ENCODE results near the gene RGS14. TPM values are rescaled to one million over a fixed set of nuclear protein-coding genes. Genes with fewer than 3 reads are reported as not detected.

Gene RGS14
- total RNA-seq, 1 experiment from 2014 or later = 9.4 TPM

- BruUV-seq (replicated peaks) = no TSS peak
- POLR2A ChIA-PET = no interaction called here
- Histone ChIP-seq H3K4me3 (replicated peaks in 1 of 2; ENCODE audit: low read depth in 1 of 2, low read length in 2 of 2) (no peak overlapping the region), H3K27ac (ENCODE audit: low read depth, low read length) (no peak overlapping the region), H3K4me1 (ENCODE audit: control insufficient read depth in 1 of 2, insufficient read depth in 2 of 2, low read length in 2 of 2) (peaks cover 3 to 17% of the 10 kb centered on the region in 2 experiments; a peak in 3 of 4 replicates), H3K9me2 (ENCODE audit: insufficient read depth) (no peaks in the 10 kb centered on the region), H3K79me2 (ENCODE audit: insufficient read depth, low read length) (no peaks in the 10 kb centered on the region), H3K27me3 (ENCODE audit: insufficient read depth, low read length) (no peaks in the 10 kb centered on the region), H2AFZ (ENCODE audit: low read depth, low read length, poor library complexity, severe bottlenecking) (no peak overlapping the region), H3K9ac (ENCODE audit: low read length) (no peak overlapping the region), H3K9me3 (ENCODE audit: control insufficient read depth in 1 of 2, insufficient read depth in 1 of 2, low read depth in 1 of 2, low read length in 2 of 2) (no peaks in the 10 kb centered on the region), H4K20me1 (ENCODE audit: insufficient read depth) (no peaks in the 10 kb centered on the region), H3K36me3 (ENCODE audit: control insufficient read depth in 1 of 2, insufficient read depth in 2 of 2, low read length in 2 of 2) (no peaks in the 10 kb centered on the region), H3K4me2 (ENCODE audit: low read length) (no peak overlapping the region)
- RAD21 ChIA-PET (ENCODE audit: low non-redundant PET in 1 of 2, low total read pairs in 2 of 2, uncharacterized antibody in 2 of 2, unreplicated experiment in 2 of 2) = no interaction called here
- no peak for DNase-seq (ENCODE audit: low read depth, low spot score)
- no peak for ATAC-seq
- TF ChIP-seq EZH2 (IDR thresholded peaks at IDR 0.05) (no peak), YY1 (IDR thresholded peaks at IDR 0.05; ENCODE audit: extremely low read depth, insufficient replicate concordance, low read depth, low read length) (no peak), EZH2phosphoT487 (IDR thresholded peaks at IDR 0.05; ENCODE audit: borderline replicate concordance) (no peak), TCF7L2 (IDR thresholded peaks at IDR 0.05; ENCODE audit: borderline replicate concordance, extremely low read depth, insufficient read depth, insufficient read length) (no peak), SRF (IDR thresholded peaks at IDR 0.05; ENCODE audit: low read depth) (no peak), SIN3A (IDR thresholded peaks at IDR 0.05; ENCODE audit: low read depth) (no peak), EGR1 (IDR thresholded peaks at IDR 0.05; ENCODE audit: low read depth) (no peak)
- TF ChIP-seq, protein P1, sequence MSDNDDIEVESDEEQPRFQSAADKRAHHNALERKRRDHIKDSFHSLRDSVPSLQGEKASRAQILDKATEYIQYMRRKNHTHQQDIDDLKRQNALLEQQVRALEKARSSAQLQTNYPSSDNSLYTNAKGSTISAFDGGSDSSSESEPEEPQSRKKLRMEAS (IDR thresholded peaks at IDR 0.05) = no peak
- intact Hi-C loops (cut with micrococcal nuclease) = no loop called here
- CTCF ChIA-PET = no interaction called here
These were observed 23.0 kb downstream of the RGS14 start for GRCh38 chr5:177380805-177381126.

DNA sequence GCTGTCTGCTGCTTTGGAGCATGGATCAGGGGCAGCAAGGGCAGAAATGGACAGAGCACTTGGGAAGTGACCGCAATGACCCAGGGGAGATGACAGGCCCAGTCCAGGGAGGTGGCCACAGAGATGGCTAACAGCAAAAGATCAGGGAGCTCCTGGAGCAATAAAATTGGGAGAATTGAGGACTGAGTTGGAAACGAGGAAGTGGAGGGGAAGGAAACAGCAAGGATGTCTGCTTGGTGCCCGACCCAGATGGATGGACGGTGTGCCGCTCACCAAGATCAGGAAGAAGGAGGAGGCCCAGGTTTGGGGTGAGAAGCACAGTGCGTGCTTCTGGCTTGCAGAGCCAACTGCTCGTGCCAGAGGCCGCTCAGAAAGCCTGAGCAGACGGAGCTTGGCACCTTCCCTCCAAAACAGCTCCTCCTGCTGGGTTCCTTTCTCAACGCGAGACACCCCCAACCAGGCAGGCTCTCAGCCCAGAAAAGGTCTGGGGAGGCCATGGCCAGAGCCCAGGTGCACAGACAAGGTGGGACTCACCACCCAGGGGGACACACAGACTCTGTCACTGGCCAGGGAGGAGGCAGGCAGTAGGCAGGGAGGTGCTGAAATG, 24.8 kb downstream of the RGS14 start:
- peaks cover 3 to 17% of the 10 kb centered on the region in 2 experiments; a peak in 3 of 4 replicates for H3K4me1 ChIP-seq (ENCODE audit: control insufficient read depth in 1 of 2, insufficient read depth in 2 of 2, low read length in 2 of 2)
- RAD21 ChIA-PET (ENCODE audit: low non-redundant PET in 1 of 2, low total read pairs in 2 of 2, uncharacterized antibody in 2 of 2, unreplicated experiment in 2 of 2) = no interaction called here
- CTCF ChIA-PET = interaction anchor here (0.8 to 1.5 kb wide), 4 partner anchors 11 to 72 kb away, joined by 3 to 14 read pairs (median 6); no protein-coding TSS in a partner anchor
- no peaks in the 10 kb centered on the region for H3K9me3 ChIP-seq (ENCODE audit: control insufficient read depth in 1 of 2, insufficient read depth in 1 of 2, low read depth in 1 of 2, low read length in 2 of 2)
- POLR2A ChIA-PET = no interaction called here
- no peaks in the 10 kb centered on the region for H3K27me3 ChIP-seq (ENCODE audit: insufficient read depth, low read length)
- peak; percentile 85 for ATAC-seq
- H4K20me1 ChIP-seq (ENCODE audit: insufficient read depth) = no peaks in the 10 kb centered on the region
- no peak for TF ChIP-seq POLR2A (IDR thresholded peaks at IDR 0.05; ENCODE audit: borderline replicate concordance, extremely low read depth, insufficient read depth, insufficient read length)
- TF ChIP-seq, protein P2, sequence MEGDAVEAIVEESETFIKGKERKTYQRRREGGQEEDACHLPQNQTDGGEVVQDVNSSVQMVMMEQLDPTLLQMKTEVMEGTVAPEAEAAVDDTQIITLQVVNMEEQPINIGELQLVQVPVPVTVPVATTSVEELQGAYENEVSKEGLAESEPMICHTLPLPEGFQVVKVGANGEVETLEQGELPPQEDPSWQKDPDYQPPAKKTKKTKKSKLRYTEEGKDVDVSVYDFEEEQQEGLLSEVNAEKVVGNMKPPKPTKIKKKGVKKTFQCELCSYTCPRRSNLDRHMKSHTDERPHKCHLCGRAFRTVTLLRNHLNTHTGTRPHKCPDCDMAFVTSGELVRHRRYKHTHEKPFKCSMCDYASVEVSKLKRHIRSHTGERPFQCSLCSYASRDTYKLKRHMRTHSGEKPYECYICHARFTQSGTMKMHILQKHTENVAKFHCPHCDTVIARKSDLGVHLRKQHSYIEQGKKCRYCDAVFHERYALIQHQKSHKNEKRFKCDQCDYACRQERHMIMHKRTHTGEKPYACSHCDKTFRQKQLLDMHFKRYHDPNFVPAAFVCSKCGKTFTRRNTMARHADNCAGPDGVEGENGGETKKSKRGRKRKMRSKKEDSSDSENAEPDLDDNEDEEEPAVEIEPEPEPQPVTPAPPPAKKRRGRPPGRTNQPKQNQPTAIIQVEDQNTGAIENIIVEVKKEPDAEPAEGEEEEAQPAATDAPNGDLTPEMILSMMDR (IDR thresholded peaks at IDR 0.05 in 2 of 3, conservative IDR thresholded peaks at IDR 0.05 in 1 of 3; ENCODE audit: borderline replicate concordance in 1 of 3, insufficient read depth in 1 of 3, low read depth in 2 of 3, low read length in 2 of 3) = peak in 2 of 3 experiments; percentile 40 to 51; a peak in 4 of 6 replicates
- TF ChIP-seq TCF7L2 (IDR thresholded peaks at IDR 0.05; ENCODE audit: borderline replicate concordance, extremely low read depth, insufficient read depth, insufficient read length) = no peak
- H3K79me2 ChIP-seq (ENCODE audit: insufficient read depth, low read length) = no peaks in the 10 kb centered on the region
- no peak overlapping the region for H2AFZ ChIP-seq (ENCODE audit: low read depth, low read length, poor library complexity, severe bottlenecking)
- no peak overlapping the region for H3K4me3 ChIP-seq (replicated peaks in 1 of 2; ENCODE audit: low read depth in 1 of 2, low read length in 2 of 2)
- no TSS peak for BruUV-seq (replicated peaks)
- H3K9ac ChIP-seq (ENCODE audit: low read length) = no peak overlapping the region
- H3K27ac ChIP-seq (ENCODE audit: low read depth, low read length) = no peak overlapping the region
- no peaks in the 10 kb centered on the region for H3K36me3 ChIP-seq (ENCODE audit: control insufficient read depth in 1 of 2, insufficient read depth in 2 of 2, low read length in 2 of 2)
- DNase-seq (ENCODE audit: low read depth, low spot score) = no peak
- no peak overlapping the region for H3K4me2 ChIP-seq (ENCODE audit: low read length)
- intact Hi-C loops (cut with micrococcal nuclease) = no loop called here
- H3K9me2 ChIP-seq (ENCODE audit: insufficient read depth) = no peaks in the 10 kb centered on the region

All from HCT116 (cell line).